HepG2 (cell line): ENCODE data around the gene SLC6A6.

Source experiments
- ATF1 ChIP-seq: IDR thresholded peaks from 2 replicates; pipeline ENCODE4 v1.6.1; 2016; ENCODE audit warnings: mild to moderate bottlenecking, control low read depth
- MTA3 ChIP-seq: sonication (generic); formaldehyde crosslinking; IDR thresholded peaks from 2 replicates; pipeline ENCODE4 v1.4.0; 2020; ENCODE audit warnings: missing genetic modification reagents
- MXI1 ChIP-seq: IDR thresholded peaks from 3 replicates; pipeline ENCODE4 v1.6.1; 2012; ENCODE audit warnings: low read depth, low read length, inconsistent platforms, borderline replicate concordance
- SP1 ChIP-seq, 2 experiments: fragments of 450-650 bp in 1 of 2; sonication (generic) in 1 of 2; formaldehyde crosslinking in 1 of 2; IDR thresholded peaks; 2 replicates each; pipeline versions ENCODE4 v1.4.0 to v1.6.1; 2016 to 2020; ENCODE audit warnings: missing genetic modification reagents in 1 of 2
- TAF1 ChIP-seq: sonication (generic); formaldehyde crosslinking; IDR thresholded peaks from 2 replicates; pipeline ENCODE4 v1.4.0; 2020; ENCODE audit warnings: missing genetic modification reagents
- ZNF30 ChIP-seq: sonication (generic); formaldehyde crosslinking; IDR thresholded peaks from 2 replicates; pipeline ENCODE4 v1.5.0; 2020; ENCODE audit warnings: mild to moderate bottlenecking, missing genetic modification reagents
- TF ChIP-seq, protein P1 (sequence below), 2 experiments: IDR thresholded peaks; 2 replicates each; pipeline ENCODE4 v1.6.1; 2011 to 2012; ENCODE audit warnings: low read length in 2 of 2, borderline replicate concordance in 1 of 2, low read depth in 1 of 2, mild to moderate bottlenecking in 1 of 2, moderate library complexity in 1 of 2
- TF ChIP-seq, protein P2 (sequence below), 2 experiments: sonication (generic) in 1 of 2; formaldehyde crosslinking in 1 of 2; IDR thresholded peaks; 2 replicates each; pipeline versions ENCODE4 v1.4.0 to v1.6.1; 2018 to 2020; ENCODE audit warnings: missing genetic modification reagents in 2 of 2, borderline replicate concordance in 1 of 2, low read depth in 1 of 2, mild to moderate bottlenecking in 1 of 2, missing biosample characterization in 1 of 2
- TF ChIP-seq, protein P3 (sequence below): sonication (generic); formaldehyde crosslinking; IDR thresholded peaks from 2 replicates; pipeline ENCODE4 v1.5.0; 2020; ENCODE audit warnings: mild to moderate bottlenecking, missing genetic modification reagents, moderate library complexity
- TF ChIP-seq, protein P4 (sequence below): sonication (generic); formaldehyde crosslinking; IDR thresholded peaks from 2 replicates; pipeline ENCODE4 v1.4.0; 2020; ENCODE audit warnings: low read depth, mild to moderate bottlenecking, missing genetic modification reagents
- TF ChIP-seq, protein P5 (sequence below): sonication (generic); formaldehyde crosslinking; IDR thresholded peaks from 2 replicates; pipeline ENCODE4 v1.8.0; 2022; ENCODE audit warnings: missing genetic modification reagents, low read depth, mild to moderate bottlenecking, borderline replicate concordance

DNA sequence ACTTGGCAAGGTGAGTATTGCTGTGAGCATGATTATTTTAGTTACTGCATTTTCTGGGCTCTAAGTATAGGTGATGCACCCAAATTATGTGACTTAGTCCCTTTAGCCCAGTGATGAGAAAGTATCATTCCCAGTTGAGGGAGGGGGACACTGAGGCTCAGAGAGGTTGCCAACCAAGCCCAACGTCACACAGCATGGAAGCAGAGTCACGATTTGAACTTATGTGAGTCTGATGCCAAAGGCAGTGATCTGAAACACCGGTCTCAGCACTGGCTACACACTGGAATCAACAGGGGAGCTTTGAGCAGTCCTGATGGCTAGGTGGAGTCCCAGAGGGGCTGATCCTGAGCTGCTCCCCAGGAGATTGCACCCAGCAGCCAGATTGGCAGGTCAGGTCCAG is 39.5 kb upstream of the SLC6A6 start:
- TF ChIP-seq TAF1 (CRISPR knock-in tag) = no peak
- TF ChIP-seq, protein P1, sequence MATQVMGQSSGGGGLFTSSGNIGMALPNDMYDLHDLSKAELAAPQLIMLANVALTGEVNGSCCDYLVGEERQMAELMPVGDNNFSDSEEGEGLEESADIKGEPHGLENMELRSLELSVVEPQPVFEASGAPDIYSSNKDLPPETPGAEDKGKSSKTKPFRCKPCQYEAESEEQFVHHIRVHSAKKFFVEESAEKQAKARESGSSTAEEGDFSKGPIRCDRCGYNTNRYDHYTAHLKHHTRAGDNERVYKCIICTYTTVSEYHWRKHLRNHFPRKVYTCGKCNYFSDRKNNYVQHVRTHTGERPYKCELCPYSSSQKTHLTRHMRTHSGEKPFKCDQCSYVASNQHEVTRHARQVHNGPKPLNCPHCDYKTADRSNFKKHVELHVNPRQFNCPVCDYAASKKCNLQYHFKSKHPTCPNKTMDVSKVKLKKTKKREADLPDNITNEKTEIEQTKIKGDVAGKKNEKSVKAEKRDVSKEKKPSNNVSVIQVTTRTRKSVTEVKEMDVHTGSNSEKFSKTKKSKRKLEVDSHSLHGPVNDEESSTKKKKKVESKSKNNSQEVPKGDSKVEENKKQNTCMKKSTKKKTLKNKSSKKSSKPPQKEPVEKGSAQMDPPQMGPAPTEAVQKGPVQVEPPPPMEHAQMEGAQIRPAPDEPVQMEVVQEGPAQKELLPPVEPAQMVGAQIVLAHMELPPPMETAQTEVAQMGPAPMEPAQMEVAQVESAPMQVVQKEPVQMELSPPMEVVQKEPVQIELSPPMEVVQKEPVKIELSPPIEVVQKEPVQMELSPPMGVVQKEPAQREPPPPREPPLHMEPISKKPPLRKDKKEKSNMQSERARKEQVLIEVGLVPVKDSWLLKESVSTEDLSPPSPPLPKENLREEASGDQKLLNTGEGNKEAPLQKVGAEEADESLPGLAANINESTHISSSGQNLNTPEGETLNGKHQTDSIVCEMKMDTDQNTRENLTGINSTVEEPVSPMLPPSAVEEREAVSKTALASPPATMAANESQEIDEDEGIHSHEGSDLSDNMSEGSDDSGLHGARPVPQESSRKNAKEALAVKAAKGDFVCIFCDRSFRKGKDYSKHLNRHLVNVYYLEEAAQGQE (IDR thresholded peaks at IDR 0.05; ENCODE audit: borderline replicate concordance in 1 of 2, low read depth in 1 of 2, low read length in 2 of 2) = no peak
- TF ChIP-seq, protein P2, sequence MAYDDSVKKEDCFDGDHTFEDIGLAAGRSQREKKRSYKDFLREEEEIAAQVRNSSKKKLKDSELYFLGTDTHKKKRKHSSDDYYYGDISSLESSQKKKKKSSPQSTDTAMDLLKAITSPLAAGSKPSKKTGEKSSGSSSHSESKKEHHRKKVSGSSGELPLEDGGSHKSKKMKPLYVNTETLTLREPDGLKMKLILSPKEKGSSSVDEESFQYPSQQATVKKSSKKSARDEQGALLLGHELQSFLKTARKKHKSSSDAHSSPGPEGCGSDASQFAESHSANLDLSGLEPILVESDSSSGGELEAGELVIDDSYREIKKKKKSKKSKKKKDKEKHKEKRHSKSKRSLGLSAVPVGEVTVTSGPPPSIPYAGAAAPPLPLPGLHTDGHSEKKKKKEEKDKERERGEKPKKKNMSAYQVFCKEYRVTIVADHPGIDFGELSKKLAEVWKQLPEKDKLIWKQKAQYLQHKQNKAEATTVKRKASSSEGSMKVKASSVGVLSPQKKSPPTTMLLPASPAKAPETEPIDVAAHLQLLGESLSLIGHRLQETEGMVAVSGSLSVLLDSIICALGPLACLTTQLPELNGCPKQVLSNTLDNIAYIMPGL (CRISPR knock-in tag; IDR thresholded peaks at IDR 0.05; ENCODE audit: borderline replicate concordance in 1 of 2, low read depth in 1 of 2) = no peak
- TF ChIP-seq SP1 (IDR thresholded peaks at IDR 0.05) = no peak
- no peak for TF ChIP-seq SP1 (CRISPR knock-in tag; IDR thresholded peaks at IDR 0.05)
- TF ChIP-seq ZNF30 (CRISPR knock-in tag) = no peak
- TF ChIP-seq ATF1 = no peak
- no peak for TF ChIP-seq MTA3
- TF ChIP-seq MXI1 = no peak
- TF ChIP-seq, protein P3, sequence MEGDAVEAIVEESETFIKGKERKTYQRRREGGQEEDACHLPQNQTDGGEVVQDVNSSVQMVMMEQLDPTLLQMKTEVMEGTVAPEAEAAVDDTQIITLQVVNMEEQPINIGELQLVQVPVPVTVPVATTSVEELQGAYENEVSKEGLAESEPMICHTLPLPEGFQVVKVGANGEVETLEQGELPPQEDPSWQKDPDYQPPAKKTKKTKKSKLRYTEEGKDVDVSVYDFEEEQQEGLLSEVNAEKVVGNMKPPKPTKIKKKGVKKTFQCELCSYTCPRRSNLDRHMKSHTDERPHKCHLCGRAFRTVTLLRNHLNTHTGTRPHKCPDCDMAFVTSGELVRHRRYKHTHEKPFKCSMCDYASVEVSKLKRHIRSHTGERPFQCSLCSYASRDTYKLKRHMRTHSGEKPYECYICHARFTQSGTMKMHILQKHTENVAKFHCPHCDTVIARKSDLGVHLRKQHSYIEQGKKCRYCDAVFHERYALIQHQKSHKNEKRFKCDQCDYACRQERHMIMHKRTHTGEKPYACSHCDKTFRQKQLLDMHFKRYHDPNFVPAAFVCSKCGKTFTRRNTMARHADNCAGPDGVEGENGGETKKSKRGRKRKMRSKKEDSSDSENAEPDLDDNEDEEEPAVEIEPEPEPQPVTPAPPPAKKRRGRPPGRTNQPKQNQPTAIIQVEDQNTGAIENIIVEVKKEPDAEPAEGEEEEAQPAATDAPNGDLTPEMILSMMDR (CRISPR knock-in tag) = no peak
- TF ChIP-seq, protein P4, sequence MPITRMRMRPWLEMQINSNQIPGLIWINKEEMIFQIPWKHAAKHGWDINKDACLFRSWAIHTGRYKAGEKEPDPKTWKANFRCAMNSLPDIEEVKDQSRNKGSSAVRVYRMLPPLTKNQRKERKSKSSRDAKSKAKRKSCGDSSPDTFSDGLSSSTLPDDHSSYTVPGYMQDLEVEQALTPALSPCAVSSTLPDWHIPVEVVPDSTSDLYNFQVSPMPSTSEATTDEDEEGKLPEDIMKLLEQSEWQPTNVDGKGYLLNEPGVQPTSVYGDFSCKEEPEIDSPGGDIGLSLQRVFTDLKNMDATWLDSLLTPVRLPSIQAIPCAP (CRISPR knock-in tag) = no peak
- TF ChIP-seq, protein P5, sequence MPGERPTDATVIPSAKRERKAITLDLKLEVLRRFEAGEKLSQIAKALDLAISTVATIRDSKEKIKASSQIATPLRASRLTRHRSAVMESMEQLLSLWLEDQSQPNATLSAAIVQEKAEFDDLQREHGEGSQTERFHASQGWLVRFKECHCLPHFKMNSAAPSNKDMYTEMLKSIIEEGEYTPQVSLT (CRISPR knock-in tag) = no peak
